Upper lobe of right lung (tissue), 1 donor: Measurements from ENCODE around the gene CDK9. TPM values are rescaled to one million over a fixed set of nuclear protein-coding genes. Genes with fewer than 3 reads are reported as not detected.

Source experiments
- ATAC-seq: fragments of 200-7000 bp; cut with Tn5 transposase; one replicate; pipeline ENCODE4 v1.9.1; 2020; ENCODE audit warnings: mild to moderate bottlenecking, moderate library complexity
- DNase-seq: peaks from one replicate; pipeline ENCODE4 v3.0.0-alpha.2; 2020
- H3K27ac ChIP-seq: fragments of 200-600 bp; one replicate; pipeline ENCODE4 v1.8.0; 2022
- H3K27me3 ChIP-seq: fragments of 200-600 bp; one replicate; pipeline ENCODE4 v1.8.0; 2022; ENCODE audit warnings: mild to moderate bottlenecking
- H3K36me3 ChIP-seq: fragments of 200-600 bp; one replicate; pipeline ENCODE4 v1.8.0; 2022
- H3K4me1 ChIP-seq: fragments of 200-600 bp; one replicate; pipeline ENCODE4 v1.8.0; 2022
- H3K4me3 ChIP-seq: fragments of 200-600 bp; one replicate; pipeline ENCODE4 v1.8.0; 2022; ENCODE audit warnings: mild to moderate bottlenecking
- H3K9me3 ChIP-seq: fragments of 200-600 bp; one replicate; pipeline ENCODE4 v1.8.0; 2022
- intact Hi-C: fragments of 100-400 bp; cut with DNase I; formaldehyde crosslinking; loops from one replicate; pipeline ENCODE4 v1.11.0; 2022
- total RNA-seq: library from RNA; stranded (reverse); fragmentation: NEBNext Ultra II Directional; extraction: Animal tissue kit (Norgen Biotek cat#: 25700); gene quantifications from one replicate; pipeline ENCODE4 v1.2.1, GENCODE V29; 2021
- TF ChIP-seq, protein P1 (sequence below): fragments of 200-600 bp; IDR thresholded peaks from one replicate; pipeline ENCODE4 v1.8.0; 2022; ENCODE audit warnings: antibody characterized with exemption
- donor health status: DM: no; HTN: yes; CAD: no; lungs with severe emphysema.

The CDK9 gene
- total RNA-seq, 1 donor from 2014 or later: 99.1 TPM

DNA sequence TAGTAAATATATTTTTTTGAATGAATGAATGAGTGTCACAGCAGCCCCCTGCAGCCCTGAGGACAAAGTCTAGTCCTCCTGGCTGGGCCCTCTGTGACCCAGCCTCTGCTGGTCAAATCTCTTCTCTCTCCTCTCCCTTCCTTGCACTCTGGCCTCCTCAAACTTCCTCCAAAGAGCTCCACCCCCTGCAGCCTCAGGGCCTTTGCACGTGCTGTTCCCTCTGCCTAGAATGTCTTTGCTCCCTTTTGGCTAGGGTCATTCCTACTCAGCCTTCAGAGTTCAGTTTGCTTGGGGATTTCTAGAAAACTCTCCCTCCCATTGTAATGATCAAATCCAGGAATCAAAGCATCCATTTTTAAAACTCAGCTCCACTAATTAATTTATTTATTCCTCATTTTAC, 20.4 kb upstream of the CDK9 start:
- TF ChIP-seq, protein P1, sequence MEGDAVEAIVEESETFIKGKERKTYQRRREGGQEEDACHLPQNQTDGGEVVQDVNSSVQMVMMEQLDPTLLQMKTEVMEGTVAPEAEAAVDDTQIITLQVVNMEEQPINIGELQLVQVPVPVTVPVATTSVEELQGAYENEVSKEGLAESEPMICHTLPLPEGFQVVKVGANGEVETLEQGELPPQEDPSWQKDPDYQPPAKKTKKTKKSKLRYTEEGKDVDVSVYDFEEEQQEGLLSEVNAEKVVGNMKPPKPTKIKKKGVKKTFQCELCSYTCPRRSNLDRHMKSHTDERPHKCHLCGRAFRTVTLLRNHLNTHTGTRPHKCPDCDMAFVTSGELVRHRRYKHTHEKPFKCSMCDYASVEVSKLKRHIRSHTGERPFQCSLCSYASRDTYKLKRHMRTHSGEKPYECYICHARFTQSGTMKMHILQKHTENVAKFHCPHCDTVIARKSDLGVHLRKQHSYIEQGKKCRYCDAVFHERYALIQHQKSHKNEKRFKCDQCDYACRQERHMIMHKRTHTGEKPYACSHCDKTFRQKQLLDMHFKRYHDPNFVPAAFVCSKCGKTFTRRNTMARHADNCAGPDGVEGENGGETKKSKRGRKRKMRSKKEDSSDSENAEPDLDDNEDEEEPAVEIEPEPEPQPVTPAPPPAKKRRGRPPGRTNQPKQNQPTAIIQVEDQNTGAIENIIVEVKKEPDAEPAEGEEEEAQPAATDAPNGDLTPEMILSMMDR: no peak
- no peak overlapping the region for H3K4me3 ChIP-seq
- H3K36me3 ChIP-seq: no peaks in the 10 kb centered on the region
- no peaks in the 10 kb centered on the region for H3K27me3 ChIP-seq
- H3K4me1 ChIP-seq: peaks cover 25% of the 10 kb centered on the region
- DNase-seq (no peak), ATAC-seq (no peak)
- H3K9me3 ChIP-seq: no peaks in the 10 kb centered on the region
- H3K27ac ChIP-seq: peak overlapping the region; percentile 84
- intact Hi-C loops: no loop called here

DNA sequence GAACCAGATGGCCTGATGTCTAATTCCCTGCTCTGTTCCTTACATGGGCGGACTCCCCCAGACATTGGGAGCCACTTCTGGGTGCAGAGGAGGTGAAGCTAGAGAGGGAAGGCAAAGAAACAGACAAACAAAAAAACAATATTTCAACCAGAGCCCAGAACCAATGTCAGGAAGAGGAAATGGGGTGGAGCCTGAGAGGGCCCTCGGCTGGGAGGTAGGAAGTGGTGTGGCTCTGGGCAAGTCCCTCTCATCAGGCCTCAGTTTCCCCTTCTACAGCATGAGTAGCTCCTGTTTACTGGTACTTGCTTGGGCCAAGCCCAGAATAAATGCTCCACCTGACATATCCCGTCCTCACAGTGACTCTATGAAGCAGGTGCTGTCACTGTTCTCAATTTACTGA, 18.4 kb upstream of the CDK9 start:
- Histone ChIP-seq H3K4me1 (peaks cover 36% of the 10 kb centered on the region), H3K27me3 (no peaks in the 10 kb centered on the region), H3K36me3 (no peaks in the 10 kb centered on the region), H3K9me3 (no peaks in the 10 kb centered on the region), H3K27ac (peak overlapping the region; percentile 86), H3K4me3 (peak overlapping the region; percentile 67)
- ATAC-seq (no peak), DNase-seq (no peak)
- TF ChIP-seq, protein P1: no peak
- intact Hi-C loops: no loop called here

- no peaks in the 10 kb centered on the region for H3K27me3 ChIP-seq
- H3K36me3 ChIP-seq: no peaks in the 10 kb centered on the region
- TF ChIP-seq, protein P1: no peak
- intact Hi-C loops: no loop called here
- peak overlapping the region; percentile 86 for H3K27ac ChIP-seq
- H3K9me3 ChIP-seq: no peaks in the 10 kb centered on the region
- DNase-seq: no peak
- peak overlapping the region; percentile 67 for H3K4me3 ChIP-seq
- H3K4me1 ChIP-seq: peaks cover 32% of the 10 kb centered on the region
- ATAC-seq: no peak
Observed at GRCh38 chr9:127767909-127768331, 17.9 kb upstream of the CDK9 start.

DNA sequence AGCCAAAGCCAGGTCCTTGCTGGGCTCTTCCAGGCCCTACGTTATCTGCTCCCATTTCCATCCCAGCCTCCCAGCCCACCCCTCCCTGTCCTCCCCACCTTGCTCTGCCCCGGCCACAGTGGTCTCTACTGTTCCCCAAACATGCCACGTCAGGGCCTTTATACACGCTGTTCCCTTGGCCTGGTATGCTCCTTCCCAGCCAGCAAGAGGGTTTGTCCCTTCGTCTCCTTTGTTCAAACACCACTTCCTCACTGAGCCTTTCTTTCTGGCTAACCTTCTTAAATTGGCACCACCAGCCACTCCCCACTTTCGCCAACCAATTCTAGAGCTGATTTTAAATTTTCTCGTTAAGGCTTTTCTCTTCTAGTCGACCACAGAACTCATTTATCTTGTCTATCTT, 17.1 kb upstream of the CDK9 start:
- TF ChIP-seq, protein P1: no peak
- DNase-seq (no peak), ATAC-seq (no peak)
- Histone ChIP-seq H3K9me3 (no peaks in the 10 kb centered on the region), H3K4me3 (peak overlapping the region; percentile 67), H3K27ac (peak overlapping the region; percentile 86), H3K4me1 (peaks cover 32% of the 10 kb centered on the region), H3K27me3 (no peaks in the 10 kb centered on the region), H3K36me3 (no peaks in the 10 kb centered on the region)
- intact Hi-C loops: no loop called here

- H3K4me3 ChIP-seq: peak overlapping the region; percentile 67
Observed at GRCh38 chr9:127769101-127769500, 16.7 kb upstream of the CDK9 start.

More at GRCh38 chr9:127769101-127769500, 16.7 kb upstream of the CDK9 start:
- intact Hi-C loops: no loop called here
- ATAC-seq (no peak), DNase-seq (no peak)
- H3K36me3 ChIP-seq: no peaks in the 10 kb centered on the region
- no peaks in the 10 kb centered on the region for H3K27me3 ChIP-seq
- peaks cover 32% of the 10 kb centered on the region for H3K4me1 ChIP-seq
- peak overlapping the region; percentile 86 for H3K27ac ChIP-seq
- TF ChIP-seq, protein P1: no peak
- no peaks in the 10 kb centered on the region for H3K9me3 ChIP-seq
